ENCODE data around the gene PCDH10. TPM values are rescaled to one million over a fixed set of nuclear protein-coding genes. Genes with fewer than 3 reads are reported as not detected.

The PCDH10 gene, protein sequence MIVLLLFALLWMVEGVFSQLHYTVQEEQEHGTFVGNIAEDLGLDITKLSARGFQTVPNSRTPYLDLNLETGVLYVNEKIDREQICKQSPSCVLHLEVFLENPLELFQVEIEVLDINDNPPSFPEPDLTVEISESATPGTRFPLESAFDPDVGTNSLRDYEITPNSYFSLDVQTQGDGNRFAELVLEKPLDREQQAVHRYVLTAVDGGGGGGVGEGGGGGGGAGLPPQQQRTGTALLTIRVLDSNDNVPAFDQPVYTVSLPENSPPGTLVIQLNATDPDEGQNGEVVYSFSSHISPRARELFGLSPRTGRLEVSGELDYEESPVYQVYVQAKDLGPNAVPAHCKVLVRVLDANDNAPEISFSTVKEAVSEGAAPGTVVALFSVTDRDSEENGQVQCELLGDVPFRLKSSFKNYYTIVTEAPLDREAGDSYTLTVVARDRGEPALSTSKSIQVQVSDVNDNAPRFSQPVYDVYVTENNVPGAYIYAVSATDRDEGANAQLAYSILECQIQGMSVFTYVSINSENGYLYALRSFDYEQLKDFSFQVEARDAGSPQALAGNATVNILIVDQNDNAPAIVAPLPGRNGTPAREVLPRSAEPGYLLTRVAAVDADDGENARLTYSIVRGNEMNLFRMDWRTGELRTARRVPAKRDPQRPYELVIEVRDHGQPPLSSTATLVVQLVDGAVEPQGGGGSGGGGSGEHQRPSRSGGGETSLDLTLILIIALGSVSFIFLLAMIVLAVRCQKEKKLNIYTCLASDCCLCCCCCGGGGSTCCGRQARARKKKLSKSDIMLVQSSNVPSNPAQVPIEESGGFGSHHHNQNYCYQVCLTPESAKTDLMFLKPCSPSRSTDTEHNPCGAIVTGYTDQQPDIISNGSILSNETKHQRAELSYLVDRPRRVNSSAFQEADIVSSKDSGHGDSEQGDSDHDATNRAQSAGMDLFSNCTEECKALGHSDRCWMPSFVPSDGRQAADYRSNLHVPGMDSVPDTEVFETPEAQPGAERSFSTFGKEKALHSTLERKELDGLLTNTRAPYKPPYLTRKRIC
- 7.5 and 9.8 TPM in 2 replicates for total RNA-seq

DNA sequence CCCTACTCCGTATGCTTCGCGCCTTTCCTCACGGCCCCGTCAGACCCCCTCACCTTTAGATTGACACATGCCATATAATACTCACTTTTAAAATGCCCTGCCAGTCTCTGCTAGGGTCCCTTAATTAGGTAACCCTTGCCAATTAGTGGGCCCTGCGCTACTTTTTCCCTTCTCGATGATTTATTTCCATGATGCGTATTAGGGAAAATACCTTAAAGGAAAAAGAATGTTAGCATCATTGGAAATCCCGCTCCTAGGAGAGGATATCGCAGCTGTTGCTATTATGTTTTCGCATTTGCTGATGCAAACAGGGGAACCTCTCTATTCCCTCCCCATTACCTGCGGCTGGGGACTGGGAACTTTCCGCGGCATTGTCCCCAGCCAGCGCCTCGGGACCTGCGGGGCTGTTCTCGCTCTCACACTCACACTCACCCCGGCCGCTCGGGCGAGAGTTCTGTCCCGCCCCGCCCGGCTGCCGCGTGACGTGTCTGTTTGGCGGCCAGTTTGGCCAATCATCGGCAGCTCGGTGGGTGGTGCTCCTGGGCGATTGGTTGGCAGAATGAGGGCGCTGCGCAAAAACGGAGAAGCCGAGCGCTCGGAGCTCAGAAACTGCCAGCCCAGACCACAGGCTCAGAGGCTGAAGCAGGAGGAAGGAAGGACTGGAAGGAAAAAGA, at the start of gene PCDH10:
TSS of gene PCDH10 (plus strand) at position 605 of the 674 bp plus-strand sequence. CDS start 847 bp downstream, outside the sequence.

All from hair follicle dermal papilla cell (primary cell).